CD4-positive, alpha-beta T cell treated with Interleukin-4 for 4 hours (primary cell): ENCODE results near the gene SLMAP.
"Not testable (repeated sequence)": the region's sequence is repeated elsewhere in the genome, so short reads cannot be mapped to it uniquely, and the experiment has no call there.

ENCODE experiments used
- DNase-seq: peaks from one replicate; pipeline ENCODE4 v3.0.0-alpha.2; 2020

The SLMAP gene

GRCh38 chr3:57794501-57794900 lies 38.4 kb downstream of the SLMAP start:
- no peak for DNase-seq

- no peak for DNase-seq
Observed at GRCh38 chr3:57794951-57795350, 38.8 kb downstream of the SLMAP start.

GRCh38 chr3:57796261-57796660 lies 40.2 kb downstream of the SLMAP start:
- no peak for DNase-seq

- DNase-seq: no peak
Observed at GRCh38 chr3:57797701-57798487, 41.8 kb downstream of the SLMAP start.

- DNase-seq: peak; percentile 69
Observed at GRCh38 chr3:57803647-57804081, 47.6 kb downstream of the SLMAP start.

- DNase-seq: no peak
Observed at GRCh38 chr3:57805266-57805665, 49.2 kb downstream of the SLMAP start.

- peak; percentile 73 for DNase-seq
Observed at GRCh38 chr3:57805674-57806073, 49.6 kb downstream of the SLMAP start.

- DNase-seq: not testable (repeated sequence)
Observed at GRCh38 chr3:57806195-57806594, 50.1 kb downstream of the SLMAP start.

GRCh38 chr3:57808961-57809608 lies 53.0 kb downstream of the SLMAP start:
- DNase-seq: no peak

GRCh38 chr3:57809609-57809968 lies 53.5 kb downstream of the SLMAP start:
- no peak for DNase-seq

GRCh38 chr3:57810048-57810447 lies 53.9 kb downstream of the SLMAP start:
- no peak for DNase-seq

GRCh38 chr3:57810471-57811137 lies 54.5 kb downstream of the SLMAP start:
- no peak for DNase-seq

- DNase-seq: peak; percentile 58
Observed at GRCh38 chr3:57815036-57815435, 58.9 kb downstream of the SLMAP start.

GRCh38 chr3:57816471-57817095 lies 60.5 kb downstream of the SLMAP start:
- DNase-seq: no peak

GRCh38 chr3:57818772-57819171 lies 62.7 kb downstream of the SLMAP start:
- no peak for DNase-seq

- DNase-seq: no peak
Observed at GRCh38 chr3:57820479-57820878, 64.4 kb downstream of the SLMAP start.

GRCh38 chr3:57821765-57822164 lies 65.7 kb downstream of the SLMAP start:
- no peak for DNase-seq

- no peak for DNase-seq
Observed at GRCh38 chr3:57822686-57823085, 66.6 kb downstream of the SLMAP start.

- no peak for DNase-seq
Observed at GRCh38 chr3:57825116-57825515, 69.0 kb downstream of the SLMAP start.

- no peak for DNase-seq
Observed at GRCh38 chr3:57826245-57826951, 70.3 kb downstream of the SLMAP start.

GRCh38 chr3:57826952-57827723 lies 71.0 kb downstream of the SLMAP start:
- DNase-seq: no peak

GRCh38 chr3:57827757-57828156 lies 71.6 kb downstream of the SLMAP start:
- DNase-seq: no peak
